OCI-LY3 (cell line): ENCODE measurements around the gene MTFR1L.

Experiments used
- EZH2phosphoT487 ChIP-seq: fragments of 200-600 bp; shearing (Covaris generic); IDR thresholded peaks from 2 replicates; pipeline ENCODE4 v1.6.1; 2018; ENCODE audit warnings: antibody characterized with exemption, mixed run types, low read depth
- TF ChIP-seq, protein P1 (sequence below): fragments of 200-600, 300-600 bp; sonication (generic); IDR thresholded peaks from 2 replicates; pipeline ENCODE4 v1.5.1; 2014; ENCODE audit warnings: antibody characterized with exemption, low read length, low read depth

DNA sequence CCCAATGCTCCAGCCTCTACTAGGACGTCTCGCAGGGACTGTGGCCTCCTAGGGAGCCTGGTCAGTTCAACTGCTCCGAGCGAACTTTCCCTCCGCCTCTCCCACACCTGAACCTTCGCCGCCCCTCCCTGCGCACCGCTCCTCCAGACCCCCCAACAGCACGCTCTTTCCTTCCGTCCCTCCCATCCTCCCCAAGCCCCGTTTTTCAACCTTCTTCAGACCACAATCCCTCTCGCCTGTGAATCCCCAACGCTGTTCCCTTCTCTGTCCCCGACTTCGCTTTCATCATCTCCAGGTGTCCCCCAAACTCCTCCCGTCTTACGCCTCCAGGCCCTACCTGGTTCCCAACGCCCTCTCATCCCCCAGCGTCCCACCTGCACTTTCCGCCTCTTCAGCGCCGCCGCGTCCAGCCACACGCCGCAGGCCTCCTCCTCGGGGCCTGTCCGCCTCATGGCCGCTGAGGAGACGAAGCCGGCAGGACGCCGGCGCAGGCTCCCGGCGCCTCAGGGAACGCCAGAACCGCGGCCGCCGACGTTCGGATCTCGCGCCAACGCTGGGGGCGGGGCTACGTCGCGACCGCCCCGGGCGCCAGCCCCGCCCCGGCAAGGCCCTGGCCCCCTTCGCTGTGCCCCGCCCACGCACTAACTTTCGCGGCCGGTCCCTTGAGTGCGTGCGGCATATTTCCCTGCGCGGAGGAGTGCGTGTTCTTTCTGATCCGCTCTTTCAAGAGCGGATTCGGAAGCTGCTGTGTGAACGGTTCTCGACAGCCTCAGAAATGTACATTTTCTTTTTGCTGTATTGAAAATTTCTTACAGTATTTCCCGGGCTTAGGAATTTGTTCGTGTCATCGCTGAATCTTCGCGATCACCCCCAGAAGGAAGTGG, 39.4 kb downstream of the MTFR1L start, which contains the start of gene AUNIP:
- TF ChIP-seq, protein P1, sequence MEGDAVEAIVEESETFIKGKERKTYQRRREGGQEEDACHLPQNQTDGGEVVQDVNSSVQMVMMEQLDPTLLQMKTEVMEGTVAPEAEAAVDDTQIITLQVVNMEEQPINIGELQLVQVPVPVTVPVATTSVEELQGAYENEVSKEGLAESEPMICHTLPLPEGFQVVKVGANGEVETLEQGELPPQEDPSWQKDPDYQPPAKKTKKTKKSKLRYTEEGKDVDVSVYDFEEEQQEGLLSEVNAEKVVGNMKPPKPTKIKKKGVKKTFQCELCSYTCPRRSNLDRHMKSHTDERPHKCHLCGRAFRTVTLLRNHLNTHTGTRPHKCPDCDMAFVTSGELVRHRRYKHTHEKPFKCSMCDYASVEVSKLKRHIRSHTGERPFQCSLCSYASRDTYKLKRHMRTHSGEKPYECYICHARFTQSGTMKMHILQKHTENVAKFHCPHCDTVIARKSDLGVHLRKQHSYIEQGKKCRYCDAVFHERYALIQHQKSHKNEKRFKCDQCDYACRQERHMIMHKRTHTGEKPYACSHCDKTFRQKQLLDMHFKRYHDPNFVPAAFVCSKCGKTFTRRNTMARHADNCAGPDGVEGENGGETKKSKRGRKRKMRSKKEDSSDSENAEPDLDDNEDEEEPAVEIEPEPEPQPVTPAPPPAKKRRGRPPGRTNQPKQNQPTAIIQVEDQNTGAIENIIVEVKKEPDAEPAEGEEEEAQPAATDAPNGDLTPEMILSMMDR, result no peak
- no peak for TF ChIP-seq EZH2phosphoT487
